ENCODE results near the gene TRAK1.

TRAK1 gene

GRCh38 chr3:42165211-42165610 is 74.1 kb downstream of the TRAK1 start:
- DNase-seq (ENCODE audit: low spot score) = no peak
- in situ Hi-C loops (cut with MboI; ENCODE audit: low pct_unique_long_range_greater_than_20kb, low sequenced_read_pairs, unreplicated experiment) = no loop called here

DNA sequence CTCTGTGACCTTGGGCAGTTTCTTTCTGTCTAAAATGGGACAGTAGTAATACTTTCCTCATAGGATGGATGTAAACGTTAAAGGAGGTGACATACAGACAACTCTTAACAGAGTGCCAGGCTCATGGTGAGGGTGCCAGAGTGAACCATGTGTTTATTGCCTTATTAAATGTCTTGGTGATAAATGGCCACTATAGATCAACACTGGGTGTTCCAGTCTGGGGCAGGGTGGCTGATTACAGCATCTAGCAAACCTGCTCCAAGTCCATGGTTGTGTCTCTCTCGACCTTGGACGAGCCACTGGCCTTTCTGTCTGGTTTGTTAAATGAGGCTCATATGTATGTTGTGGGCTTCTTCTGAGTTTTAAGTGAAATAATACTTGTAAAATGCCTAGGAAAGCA is 75.1 kb downstream of the TRAK1 start:
- no peak for TF ChIP-seq CTCF (IDR thresholded peaks at IDR 0.05; ENCODE audit: extremely low read depth, insufficient read depth, missing control alignments)
- in situ Hi-C loops (cut with MboI; ENCODE audit: low pct_unique_long_range_greater_than_20kb, low sequenced_read_pairs, unreplicated experiment) = no loop called here
- no peak for DNase-seq (ENCODE audit: low spot score)

More at GRCh38 chr3:42165211-42165610, 74.1 kb downstream of the TRAK1 start:
- TF ChIP-seq CTCF (IDR thresholded peaks at IDR 0.05; ENCODE audit: extremely low read depth, insufficient read depth, missing control alignments) = no peak

- in situ Hi-C loops (cut with MboI; ENCODE audit: low pct_unique_long_range_greater_than_20kb, low sequenced_read_pairs, unreplicated experiment) = no loop called here
- no peak for TF ChIP-seq CTCF (IDR thresholded peaks at IDR 0.05; ENCODE audit: extremely low read depth, insufficient read depth, missing control alignments)
- no peak for DNase-seq (ENCODE audit: low spot score)
These were observed 75.6 kb downstream of the TRAK1 start for GRCh38 chr3:42166662-42167300.

- in situ Hi-C loops (cut with MboI; ENCODE audit: low pct_unique_long_range_greater_than_20kb, low sequenced_read_pairs, unreplicated experiment) = no loop called here
- TF ChIP-seq CTCF (IDR thresholded peaks at IDR 0.05; ENCODE audit: extremely low read depth, insufficient read depth, missing control alignments) = no peak
- DNase-seq (ENCODE audit: low spot score) = no peak
These were observed 78.5 kb downstream of the TRAK1 start for GRCh38 chr3:42169579-42170120.

GRCh38 chr3:42172047-42172654 is 81.0 kb downstream of the TRAK1 start:
- in situ Hi-C loops (cut with MboI; ENCODE audit: low pct_unique_long_range_greater_than_20kb, low sequenced_read_pairs, unreplicated experiment) = no loop called here
- DNase-seq (ENCODE audit: low spot score) = no peak
- no peak for TF ChIP-seq CTCF (IDR thresholded peaks at IDR 0.05; ENCODE audit: extremely low read depth, insufficient read depth, missing control alignments)

DNA sequence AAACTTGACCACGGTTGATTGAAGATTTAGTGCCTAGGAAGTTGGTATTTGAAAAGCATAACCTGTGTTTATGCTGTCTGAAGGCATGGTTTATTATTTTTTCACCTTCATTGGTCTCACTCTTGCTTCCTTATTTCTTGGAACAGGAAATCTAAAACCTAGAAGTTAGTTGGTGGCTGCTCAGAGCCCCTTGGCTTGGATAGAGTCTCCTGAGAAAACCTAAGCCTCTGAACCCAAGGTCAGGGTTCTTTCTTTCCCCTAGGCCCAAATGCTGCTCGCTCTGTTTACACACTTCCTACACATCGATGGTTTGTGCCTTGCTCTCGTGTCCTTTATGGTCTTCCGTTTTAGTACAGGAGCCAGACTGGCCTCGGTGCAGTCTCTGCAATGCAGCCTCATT is 82.2 kb downstream of the TRAK1 start:
- no peak for DNase-seq (ENCODE audit: low spot score)
- in situ Hi-C loops (cut with MboI; ENCODE audit: low pct_unique_long_range_greater_than_20kb, low sequenced_read_pairs, unreplicated experiment) = no loop called here
- no peak for TF ChIP-seq CTCF (IDR thresholded peaks at IDR 0.05; ENCODE audit: extremely low read depth, insufficient read depth, missing control alignments)
